Neural cell (in vitro differentiated cells): Measurements from ENCODE around the gene MAP7D1. TPM values are rescaled to one million over a fixed set of nuclear protein-coding genes. Genes with fewer than 3 reads are reported as not detected.

ENCODE experiments used
- H2AFZ ChIP-seq: fragments of 200-600, 300-800 bp; sonication (generic), shearing (Covaris generic); 2 replicates; pipeline ENCODE4 v1.6.0; 2014; ENCODE audit warnings: low read depth, mild to moderate bottlenecking, antibody characterized with exemption, low read length, moderate library complexity
- H3F3A ChIP-seq: fragments of 200-600 bp; shearing (Covaris generic); 2 replicates; pipeline ENCODE4 v1.6.1; 2016; ENCODE audit warnings: mild to moderate bottlenecking, moderate library complexity, mixed read lengths, antibody characterized with exemption, low read length; ENCODE audit not compliant: insufficient read depth, poor library complexity, severe bottlenecking
- H3K27ac ChIP-seq: fragments of 200-600, 300-800 bp; sonication (generic), shearing (Covaris generic); 2 replicates; pipeline ENCODE4 v1.5.1; 2014; ENCODE audit warnings: mild to moderate bottlenecking, low read length, moderate library complexity
- H3K27me3 ChIP-seq: fragments of 300-800, 200-600 bp; sonication (generic), shearing (Covaris generic); 2 replicates; pipeline ENCODE4 v1.6.0; 2014; ENCODE audit warnings: mild to moderate bottlenecking, low read depth, low read length, moderate library complexity; ENCODE audit not compliant: insufficient read depth
- H3K36me3 ChIP-seq: fragments of 300-800, 200-600 bp; sonication (generic), shearing (Covaris generic); 2 replicates; pipeline ENCODE4 v1.5.1; 2014; ENCODE audit warnings: mild to moderate bottlenecking, antibody characterized with exemption, low read length, moderate library complexity; ENCODE audit not compliant: insufficient read depth
- H3K4me2 ChIP-seq: fragments of 300-800, 200-600 bp; sonication (generic), shearing (Covaris generic); 2 replicates; pipeline ENCODE4 v1.6.0; 2014; ENCODE audit warnings: mild to moderate bottlenecking, low read length
- H3K4me3 ChIP-seq: fragments of 300-800, 200-600 bp; sonication (generic), shearing (Covaris generic); 2 replicates; pipeline ENCODE4 v1.5.1; 2014; ENCODE audit warnings: mild to moderate bottlenecking, low read length, moderate library complexity
- H3K79me2 ChIP-seq: fragments of 200-600 bp; shearing (Covaris generic); replicated peaks from 2 replicates; pipeline ENCODE4 v1.6.0; 2014; ENCODE audit warnings: mild to moderate bottlenecking, low read length, moderate library complexity; ENCODE audit not compliant: insufficient read depth
- H3K9ac ChIP-seq: fragments of 300-800, 200-600 bp; sonication (generic), shearing (Covaris generic); 2 replicates; pipeline ENCODE4 v1.6.1; 2016; ENCODE audit warnings: mild to moderate bottlenecking, low read length, mixed read lengths
- H3K9me2 ChIP-seq: fragments of 200-600 bp; shearing (Covaris generic); 2 replicates; pipeline ENCODE4 v1.6.1; 2016; ENCODE audit warnings: mild to moderate bottlenecking, low read length, mixed read lengths; ENCODE audit not compliant: insufficient read depth
- H3K9me3 ChIP-seq: fragments of 200-600, 300-800 bp; sonication (generic), shearing (Covaris generic); 2 replicates; pipeline ENCODE4 v1.6.1; 2016; ENCODE audit warnings: mild to moderate bottlenecking, mixed run types, low read length, moderate library complexity, mixed read lengths
- H4K20me1 ChIP-seq: fragments of 200-600 bp; shearing (Covaris generic); 2 replicates; pipeline ENCODE4 v1.6.1; 2016; ENCODE audit warnings: mild to moderate bottlenecking, mixed run types; ENCODE audit not compliant: insufficient read depth
- CTCF ChIP-seq: fragments of 450-650 bp; IDR thresholded peaks from 2 replicates; pipeline ENCODE4 v1.5.1; 2014; ENCODE audit warnings: antibody characterized with exemption, mild to moderate bottlenecking, moderate library complexity; ENCODE audit not compliant: poor library complexity, severe bottlenecking
- EP300 ChIP-seq: fragments of 450-650 bp; conservative IDR thresholded peaks from 2 replicates; pipeline ENCODE4 v1.6.1; 2014; ENCODE audit warnings: antibody characterized with exemption, mild to moderate bottlenecking, moderate library complexity; ENCODE audit not compliant: poor library complexity, severe bottlenecking
- EZH2 ChIP-seq: fragments of 200-600, 300-800 bp; shearing (Covaris generic), sonication (generic); IDR thresholded peaks from 2 replicates; pipeline ENCODE4 v1.6.1; 2014; ENCODE audit warnings: antibody characterized with exemption, low read length, borderline replicate concordance, mild to moderate bottlenecking; ENCODE audit not compliant: insufficient read depth, poor library complexity, severe bottlenecking
- MXI1 ChIP-seq: fragments of 450-650 bp; conservative IDR thresholded peaks from 2 replicates; pipeline ENCODE4 v1.6.1; 2014; ENCODE audit warnings: antibody characterized with exemption, mild to moderate bottlenecking; ENCODE audit not compliant: poor library complexity, severe bottlenecking
- POLR2AphosphoS5 ChIP-seq: IDR thresholded peaks from 2 replicates; pipeline ENCODE4 v1.6.1; 2012
- RAD21 ChIP-seq: fragments of 450-650 bp; conservative IDR thresholded peaks from 2 replicates; pipeline ENCODE4 v1.6.1; 2014; ENCODE audit warnings: antibody characterized with exemption, mild to moderate bottlenecking, moderate library complexity
- SMC3 ChIP-seq: fragments of 450-650 bp; conservative IDR thresholded peaks from 2 replicates; pipeline ENCODE4 v1.6.1; 2014; ENCODE audit warnings: antibody characterized with exemption, mild to moderate bottlenecking, moderate library complexity; ENCODE audit not compliant: poor library complexity
- TAF1 ChIP-seq: IDR thresholded peaks from 2 replicates; pipeline ENCODE4 v1.6.1; 2012; ENCODE audit warnings: low read depth
- polyA plus RNA-seq: library from polyadenylated mRNA; depleted of rRNA; stranded (reverse); fragments of >200 nt; gene quantifications from 2 replicates; pipeline ENCODE4 v1.2.3, GENCODE V29; 2014
- TF ChIP-seq, protein P1 (sequence below): IDR thresholded peaks from 2 replicates; pipeline ENCODE4 v1.6.1; 2012; ENCODE audit warnings: borderline replicate concordance

MAP7D1 gene
- polyA plus RNA-seq, 1 donor from 2014 or later: 142 TPM

GRCh38 chr1:36172017-36172747 is 16.2 kb downstream of the MAP7D1 start:
- Histone ChIP-seq H2AFZ (no peak overlapping the region), H4K20me1 (peaks cover 8% of the 10 kb centered on the region), H3K9me3 (no peaks in the 10 kb centered on the region), H3F3A (no peaks in the 10 kb centered on the region), H3K9me2 (no peaks in the 10 kb centered on the region), H3K27me3 (no peaks in the 10 kb centered on the region), H3K79me2 (peaks cover 19% of the 10 kb centered on the region), H3K36me3 (peaks cover 7% of the 10 kb centered on the region), H3K4me2 (no peak overlapping the region), H3K27ac (no peak overlapping the region), H3K9ac (no peak overlapping the region), H3K4me3 (no peak overlapping the region)
- TF ChIP-seq RAD21: no peak
- TF ChIP-seq EP300: no peak
- no peak for TF ChIP-seq EZH2
- TF ChIP-seq CTCF: no peak
- no peak for TF ChIP-seq TAF1

DNA sequence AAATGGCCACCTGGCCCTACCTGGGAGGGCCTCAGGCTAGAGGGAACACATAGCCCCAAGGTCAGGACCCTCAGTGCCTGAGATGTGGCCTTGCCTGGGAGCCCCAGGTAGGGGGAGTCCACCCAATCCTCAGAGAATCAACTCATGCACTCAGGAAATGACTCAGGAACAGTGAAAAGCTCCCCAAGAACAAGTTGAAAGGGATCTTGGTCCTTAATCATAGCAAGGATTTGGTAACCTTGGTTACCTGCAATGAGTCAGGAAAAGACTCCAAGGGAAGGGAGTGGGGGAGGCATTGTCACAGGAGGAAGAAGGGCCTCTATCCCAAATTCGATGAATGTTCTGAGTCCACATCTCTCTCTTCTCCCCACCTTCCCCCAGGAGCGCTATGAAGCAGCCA is 17.0 kb downstream of the MAP7D1 start:
- no peaks in the 10 kb centered on the region for H3K9me2 ChIP-seq
- no peak overlapping the region for H3K27ac ChIP-seq
- TF ChIP-seq, protein P1, sequence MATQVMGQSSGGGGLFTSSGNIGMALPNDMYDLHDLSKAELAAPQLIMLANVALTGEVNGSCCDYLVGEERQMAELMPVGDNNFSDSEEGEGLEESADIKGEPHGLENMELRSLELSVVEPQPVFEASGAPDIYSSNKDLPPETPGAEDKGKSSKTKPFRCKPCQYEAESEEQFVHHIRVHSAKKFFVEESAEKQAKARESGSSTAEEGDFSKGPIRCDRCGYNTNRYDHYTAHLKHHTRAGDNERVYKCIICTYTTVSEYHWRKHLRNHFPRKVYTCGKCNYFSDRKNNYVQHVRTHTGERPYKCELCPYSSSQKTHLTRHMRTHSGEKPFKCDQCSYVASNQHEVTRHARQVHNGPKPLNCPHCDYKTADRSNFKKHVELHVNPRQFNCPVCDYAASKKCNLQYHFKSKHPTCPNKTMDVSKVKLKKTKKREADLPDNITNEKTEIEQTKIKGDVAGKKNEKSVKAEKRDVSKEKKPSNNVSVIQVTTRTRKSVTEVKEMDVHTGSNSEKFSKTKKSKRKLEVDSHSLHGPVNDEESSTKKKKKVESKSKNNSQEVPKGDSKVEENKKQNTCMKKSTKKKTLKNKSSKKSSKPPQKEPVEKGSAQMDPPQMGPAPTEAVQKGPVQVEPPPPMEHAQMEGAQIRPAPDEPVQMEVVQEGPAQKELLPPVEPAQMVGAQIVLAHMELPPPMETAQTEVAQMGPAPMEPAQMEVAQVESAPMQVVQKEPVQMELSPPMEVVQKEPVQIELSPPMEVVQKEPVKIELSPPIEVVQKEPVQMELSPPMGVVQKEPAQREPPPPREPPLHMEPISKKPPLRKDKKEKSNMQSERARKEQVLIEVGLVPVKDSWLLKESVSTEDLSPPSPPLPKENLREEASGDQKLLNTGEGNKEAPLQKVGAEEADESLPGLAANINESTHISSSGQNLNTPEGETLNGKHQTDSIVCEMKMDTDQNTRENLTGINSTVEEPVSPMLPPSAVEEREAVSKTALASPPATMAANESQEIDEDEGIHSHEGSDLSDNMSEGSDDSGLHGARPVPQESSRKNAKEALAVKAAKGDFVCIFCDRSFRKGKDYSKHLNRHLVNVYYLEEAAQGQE: no peak
- no peak for TF ChIP-seq TAF1
- TF ChIP-seq EZH2: no peak
- no peak for TF ChIP-seq RAD21
- no peak for TF ChIP-seq POLR2AphosphoS5
- TF ChIP-seq CTCF: no peak
- TF ChIP-seq EP300: no peak
- TF ChIP-seq MXI1: no peak
- no peak for TF ChIP-seq SMC3
- peaks cover 7% of the 10 kb centered on the region for H3K36me3 ChIP-seq
- H3K9me3 ChIP-seq: no peaks in the 10 kb centered on the region
- no peak overlapping the region for H3K4me2 ChIP-seq
- H3K27me3 ChIP-seq: no peaks in the 10 kb centered on the region
- no peak overlapping the region for H3K4me3 ChIP-seq
- peaks cover 8% of the 10 kb centered on the region for H4K20me1 ChIP-seq
- peaks cover 14% of the 10 kb centered on the region for H3K79me2 ChIP-seq
- no peaks in the 10 kb centered on the region for H3F3A ChIP-seq
- H3K9ac ChIP-seq: no peak overlapping the region
- H2AFZ ChIP-seq: no peak overlapping the region
